SU-DHL-6 (cell line): ENCODE measurements around the gene CDK14.

Experiments
- EZH2phosphoT487 ChIP-seq: fragments of 200-600 bp; sonication (generic), shearing (Covaris generic); conservative IDR thresholded peaks from 2 replicates; pipeline ENCODE4 v1.6.1; 2018; ENCODE audit warnings: mild to moderate bottlenecking, antibody characterized with exemption, low read length, moderate library complexity, mixed read lengths
- TF ChIP-seq, protein P1 (sequence below): fragments of 200-600 bp; sonication (generic); IDR thresholded peaks from one replicate; pipeline ENCODE4 v1.5.1; 2017; ENCODE audit warnings: antibody characterized with exemption, mild to moderate bottlenecking, low read length, moderate library complexity; ENCODE audit not compliant: insufficient read depth, poor library complexity, severe bottlenecking

GRCh38 chr7:90821961-90822620, 226.0 kb downstream of the CDK14 start:
- TF ChIP-seq, protein P1, sequence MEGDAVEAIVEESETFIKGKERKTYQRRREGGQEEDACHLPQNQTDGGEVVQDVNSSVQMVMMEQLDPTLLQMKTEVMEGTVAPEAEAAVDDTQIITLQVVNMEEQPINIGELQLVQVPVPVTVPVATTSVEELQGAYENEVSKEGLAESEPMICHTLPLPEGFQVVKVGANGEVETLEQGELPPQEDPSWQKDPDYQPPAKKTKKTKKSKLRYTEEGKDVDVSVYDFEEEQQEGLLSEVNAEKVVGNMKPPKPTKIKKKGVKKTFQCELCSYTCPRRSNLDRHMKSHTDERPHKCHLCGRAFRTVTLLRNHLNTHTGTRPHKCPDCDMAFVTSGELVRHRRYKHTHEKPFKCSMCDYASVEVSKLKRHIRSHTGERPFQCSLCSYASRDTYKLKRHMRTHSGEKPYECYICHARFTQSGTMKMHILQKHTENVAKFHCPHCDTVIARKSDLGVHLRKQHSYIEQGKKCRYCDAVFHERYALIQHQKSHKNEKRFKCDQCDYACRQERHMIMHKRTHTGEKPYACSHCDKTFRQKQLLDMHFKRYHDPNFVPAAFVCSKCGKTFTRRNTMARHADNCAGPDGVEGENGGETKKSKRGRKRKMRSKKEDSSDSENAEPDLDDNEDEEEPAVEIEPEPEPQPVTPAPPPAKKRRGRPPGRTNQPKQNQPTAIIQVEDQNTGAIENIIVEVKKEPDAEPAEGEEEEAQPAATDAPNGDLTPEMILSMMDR: no peak
- TF ChIP-seq EZH2phosphoT487: no peak
